GM12874 (cell line): Measurements from ENCODE around the gene PRDM13.

Experiments used
- CTCF ChIP-seq: IDR thresholded peaks from 2 replicates; pipeline ENCODE4 v1.5.1; 2011; ENCODE audit warnings: low read depth, mild to moderate bottlenecking, control low read depth, low read length, moderate library complexity; ENCODE audit not compliant: insufficient read depth

Gene PRDM13

GRCh38 chr6:99606656-99607415 lies at the start of gene PRDM13:
PRDM13 (plus strand) TSS chr6:99606833; CDS start chr6:99607035, 202 bp downstream.
- TF ChIP-seq CTCF, result no peak

- TF ChIP-seq CTCF, result no peak
Observed at GRCh38 chr6:99559057-99559456, 47.6 kb upstream of the PRDM13 start.

GRCh38 chr6:99560668-99561067 lies 46.0 kb upstream of the PRDM13 start:
- no peak for TF ChIP-seq CTCF

- no peak for TF ChIP-seq CTCF
Observed at GRCh38 chr6:99563056-99563723, 43.4 kb upstream of the PRDM13 start.

GRCh38 chr6:99568103-99568933 lies 38.3 kb upstream of the PRDM13 start, which contains the start of gene CCNC:
CCNC (minus strand) TSS chr6:99568660; CDS start chr6:99568527, 133 bp downstream.
- TF ChIP-seq CTCF, result no peak

GRCh38 chr6:99573980-99574617 lies 32.5 kb upstream of the PRDM13 start:
- no peak for TF ChIP-seq CTCF
